ENCODE results near the gene GALNT2. TPM values are rescaled to one million over a fixed set of nuclear protein-coding genes. Genes with fewer than 3 reads are reported as not detected.

The GALNT2 gene
- total RNA-seq, 1 experiment from 2014 or later = 50.4 TPM

DNA sequence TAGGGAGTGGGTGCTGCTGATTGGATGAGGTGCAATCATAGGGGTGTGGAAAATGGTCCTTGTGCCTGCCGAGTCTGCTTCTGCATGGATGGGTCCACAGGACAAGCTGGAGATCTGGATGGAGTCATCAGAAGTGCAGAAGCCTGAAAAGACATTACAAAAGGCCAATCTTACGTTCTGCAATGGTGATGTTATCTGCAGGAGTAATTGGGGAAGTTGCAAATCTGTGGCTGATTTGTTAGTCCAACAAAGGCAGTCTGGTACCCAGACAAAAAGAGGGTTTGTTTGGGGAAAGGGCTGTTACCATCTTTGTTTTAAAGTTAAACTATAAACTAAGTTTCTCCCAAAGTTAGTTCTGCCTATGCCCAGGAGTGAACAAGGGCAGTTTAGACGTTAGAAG lies 192.6 kb downstream of the GALNT2 start:
- DNase-seq (ENCODE audit: low spot score) = no peak

DNA sequence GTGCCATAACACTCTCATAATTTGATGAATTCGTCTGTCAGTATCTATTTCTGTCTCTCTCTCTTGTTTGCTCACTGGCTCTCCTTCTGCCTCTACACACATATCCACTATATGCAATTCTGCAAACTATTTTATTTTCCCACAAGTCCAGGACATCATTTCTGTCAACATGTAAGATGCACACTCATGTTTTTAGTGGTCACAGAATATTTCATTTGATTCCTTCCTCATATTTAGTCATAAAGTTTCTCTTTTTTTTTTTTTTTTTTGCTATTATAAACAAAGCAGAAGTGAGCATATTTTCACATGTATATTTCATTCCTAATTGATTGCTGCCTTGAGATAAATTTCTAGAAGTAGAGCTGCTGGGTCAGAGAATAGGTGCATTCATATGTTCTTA lies 193.8 kb downstream of the GALNT2 start:
- no peak for DNase-seq (ENCODE audit: low spot score)

GRCh38 chr1:230261928-230262650 lies 195.1 kb downstream of the GALNT2 start:
- no peak for DNase-seq (ENCODE audit: low spot score)

DNA sequence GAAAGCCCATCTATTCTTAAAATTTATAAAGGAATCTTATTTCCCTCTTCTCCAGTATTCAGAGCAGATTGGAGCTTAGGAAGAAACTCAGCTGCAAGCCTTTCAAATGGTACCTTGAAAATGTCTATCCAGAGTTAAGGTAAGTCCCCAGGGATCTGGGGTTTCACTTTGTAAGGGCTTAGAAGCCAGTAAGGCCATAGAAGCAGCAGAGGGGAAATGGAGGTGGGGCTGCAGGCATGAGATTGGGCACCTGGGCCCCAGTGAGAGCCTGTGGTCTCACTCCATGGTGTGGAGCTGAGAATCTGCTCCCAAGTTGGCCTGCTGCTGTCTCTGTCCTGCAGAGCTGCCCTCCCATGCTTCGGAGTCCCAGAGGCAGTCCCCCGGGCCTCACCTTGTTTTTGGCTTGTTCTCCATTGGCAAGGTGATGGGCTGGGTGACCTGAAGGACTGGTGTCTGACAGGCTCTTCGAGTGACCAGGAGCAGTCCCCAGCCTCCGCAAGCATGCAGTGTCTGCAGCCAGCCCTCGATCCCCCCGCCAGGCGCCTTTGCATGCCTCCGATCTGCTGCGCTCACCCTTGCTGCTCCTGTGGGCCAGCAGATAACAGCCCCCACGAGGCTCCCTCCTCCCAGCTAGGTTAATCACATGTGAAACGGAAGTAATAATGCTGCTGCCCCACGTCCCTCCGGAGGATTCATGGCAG lies 196.0 kb downstream of the GALNT2 start:
- DNase-seq (ENCODE audit: low spot score) = no peak

DNA sequence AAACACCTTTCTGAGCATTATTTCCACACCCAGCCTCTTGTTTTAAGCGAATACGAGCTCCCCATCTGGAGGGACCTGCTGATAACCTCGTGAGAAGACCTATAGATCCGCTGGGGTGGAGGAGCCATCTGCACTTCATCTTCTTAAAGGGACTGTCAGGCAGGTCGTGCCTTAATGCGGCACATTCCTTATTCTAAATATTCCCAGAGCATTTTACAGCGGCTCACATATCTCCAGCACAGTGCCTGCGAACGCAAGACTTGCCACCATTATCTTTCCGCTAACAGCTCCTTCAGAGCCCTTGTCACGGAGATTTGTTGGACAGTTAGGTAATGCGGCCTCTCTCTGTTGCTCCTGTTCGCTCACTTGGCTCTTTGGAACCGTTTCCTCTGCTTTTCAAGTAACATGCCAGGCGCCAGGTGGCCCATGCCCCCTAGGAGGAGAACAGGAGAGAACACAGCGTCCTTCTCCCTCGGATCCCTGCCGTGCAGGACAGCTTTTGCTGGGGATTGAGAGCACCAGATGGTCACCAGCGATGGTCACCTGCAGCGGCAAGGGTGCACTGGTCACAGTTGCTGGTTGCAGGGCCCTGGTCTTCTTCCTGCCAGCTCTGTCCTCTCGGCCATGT lies 196.6 kb downstream of the GALNT2 start:
- no peak for DNase-seq (ENCODE audit: low spot score)

- DNase-seq (ENCODE audit: low spot score) = no peak
Observed at GRCh38 chr1:230264342-230264741, 197.3 kb downstream of the GALNT2 start.

DNA sequence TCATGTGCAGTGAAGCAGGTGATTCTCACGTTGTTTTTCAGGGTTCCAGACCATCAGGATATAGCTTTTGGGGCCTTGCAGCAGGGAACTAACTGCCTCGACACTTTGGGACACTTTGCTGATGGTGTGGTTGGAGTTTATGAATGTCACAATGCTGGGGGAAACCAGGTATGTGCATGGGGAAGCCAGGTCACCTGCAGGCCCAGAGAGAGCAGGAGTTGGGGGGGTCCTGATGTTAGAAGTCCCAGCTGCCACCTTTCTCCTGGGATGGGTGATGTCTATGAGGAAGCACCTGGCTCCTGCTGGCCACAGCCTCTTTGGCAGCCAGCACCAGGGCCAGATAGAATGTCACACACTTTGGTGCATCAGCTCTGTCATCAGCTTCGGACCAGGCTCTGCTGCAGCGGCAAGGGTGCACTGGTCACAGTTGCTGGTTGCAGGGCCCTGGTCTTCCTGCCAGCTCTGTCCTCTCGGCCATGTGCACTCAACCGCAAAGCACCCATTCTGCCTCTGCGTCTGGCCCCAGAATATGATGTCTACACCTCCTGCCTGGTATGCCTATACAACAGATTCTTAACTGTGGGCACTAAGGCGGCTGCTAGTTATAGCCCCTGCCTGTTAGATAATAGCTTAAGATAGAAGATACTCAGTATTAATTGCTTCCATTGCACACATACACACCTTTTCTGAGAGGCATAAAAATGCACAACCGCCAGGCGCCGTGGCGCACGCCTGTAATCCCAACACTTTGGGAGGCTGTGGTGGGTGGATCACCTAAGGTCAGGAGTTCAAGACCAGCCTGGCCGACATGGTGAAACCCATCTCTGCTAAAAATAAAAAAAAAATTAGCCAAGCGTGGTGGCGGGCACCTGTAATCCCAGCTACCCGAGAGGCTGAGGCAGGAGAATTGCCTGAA lies 198.4 kb downstream of the GALNT2 start:
- no peak for DNase-seq (ENCODE audit: low spot score)

- DNase-seq (ENCODE audit: low spot score) = no peak
Observed at GRCh38 chr1:230266456-230266855, 199.4 kb downstream of the GALNT2 start.

- DNase-seq (ENCODE audit: low spot score) = no peak
Observed at GRCh38 chr1:230267338-230268065, 200.5 kb downstream of the GALNT2 start.

DNA sequence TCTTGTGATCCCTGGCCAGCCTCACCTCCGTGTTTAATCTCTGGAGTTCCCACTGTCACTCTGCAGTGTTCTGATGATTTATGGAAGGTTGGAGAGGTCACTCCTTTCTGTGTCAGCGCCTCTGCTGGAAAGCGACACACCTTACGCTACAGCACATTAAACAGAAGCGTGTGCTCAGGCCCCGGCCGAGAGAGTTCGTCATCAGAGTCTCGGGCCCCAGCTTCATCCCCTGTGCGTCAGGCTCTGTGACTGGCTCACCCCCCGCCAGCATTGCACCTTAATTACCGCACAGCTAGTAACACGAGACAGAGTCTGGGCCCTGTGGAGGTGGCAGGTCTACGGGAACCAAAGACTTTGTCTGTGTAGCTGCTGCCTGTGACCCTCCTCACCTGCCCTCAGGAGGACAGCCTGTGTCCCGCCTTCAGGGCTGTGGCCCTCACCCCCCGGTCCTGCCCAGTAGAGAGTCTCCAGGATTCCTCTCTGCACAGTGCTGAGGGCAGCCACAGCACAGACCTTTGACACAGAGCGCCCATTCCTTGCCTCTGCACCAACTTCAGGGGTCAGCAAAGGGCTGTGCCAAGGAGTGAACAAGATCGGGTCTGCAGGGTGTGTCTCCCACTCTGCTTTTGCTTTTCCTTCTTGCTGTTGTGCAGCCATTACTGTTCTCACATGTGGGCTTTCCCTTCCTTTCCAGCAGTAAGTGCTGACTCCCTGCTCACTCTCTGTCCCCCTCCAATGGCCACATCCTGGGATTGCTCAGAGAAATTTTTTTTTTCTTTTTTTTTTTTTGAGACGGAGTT lies 201.5 kb downstream of the GALNT2 start:
- DNase-seq (ENCODE audit: low spot score) = peak; percentile 75

GRCh38 chr1:230270185-230270558 lies 203.1 kb downstream of the GALNT2 start:
- DNase-seq (ENCODE audit: low spot score) = no peak

- DNase-seq (ENCODE audit: low spot score) = no peak
Observed at GRCh38 chr1:230270559-230271281, 203.7 kb downstream of the GALNT2 start.

DNA sequence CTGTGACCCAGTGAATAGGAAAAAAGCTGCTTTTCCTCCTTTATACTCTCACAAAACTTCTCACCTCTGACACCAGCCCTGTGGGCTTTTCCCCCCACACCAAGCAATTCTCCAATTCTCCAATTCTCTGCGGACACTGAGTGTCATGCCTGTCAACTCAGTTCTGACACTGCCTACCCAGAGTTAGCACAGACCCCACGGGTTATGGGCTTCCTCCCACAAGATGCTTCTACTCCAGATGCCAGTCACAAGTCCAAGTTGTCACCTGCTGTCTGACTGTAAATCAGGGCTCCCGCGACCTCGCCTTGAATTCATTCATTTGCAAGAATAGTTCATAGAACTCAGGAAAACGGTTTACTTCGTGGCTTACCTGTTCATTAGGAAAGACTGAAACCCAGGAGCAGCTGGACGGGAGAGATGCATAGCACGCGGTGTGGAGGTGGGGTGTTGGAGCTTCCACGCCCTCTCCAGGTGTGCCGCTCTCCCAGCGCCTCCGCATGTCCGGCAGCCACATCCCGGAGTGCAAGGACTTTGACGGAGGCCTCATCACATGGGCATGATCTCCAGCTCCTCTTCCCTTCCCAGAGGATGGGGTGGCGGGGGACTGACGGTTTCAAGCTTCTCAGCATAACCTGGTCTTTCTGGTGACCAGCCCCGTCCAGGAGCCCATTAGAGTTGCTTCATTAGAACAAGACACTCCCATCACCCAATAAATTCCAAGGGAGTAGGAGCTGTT lies 204.4 kb downstream of the GALNT2 start:
- DNase-seq (ENCODE audit: low spot score) = no peak

DNA sequence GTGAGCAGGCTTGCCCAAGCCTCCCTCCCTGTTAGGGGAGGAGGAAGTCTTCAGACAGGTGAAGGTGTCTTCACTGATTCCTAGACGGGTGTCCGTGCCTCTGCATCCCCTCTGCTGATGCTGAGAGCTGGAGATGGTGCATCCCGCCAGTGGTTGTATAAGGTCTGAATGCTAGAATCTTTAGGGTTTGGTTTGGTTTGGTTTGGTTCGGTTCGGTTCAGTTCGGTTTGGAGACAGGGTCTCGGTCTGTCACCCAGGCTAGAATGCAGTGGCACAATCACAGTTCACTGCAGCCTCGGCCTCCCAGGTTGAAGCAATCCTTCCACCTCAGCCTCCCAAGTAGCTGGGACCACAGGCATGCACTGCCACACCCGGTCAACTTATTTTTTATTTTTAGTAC lies 205.5 kb downstream of the GALNT2 start:
- no peak for DNase-seq (ENCODE audit: low spot score)

DNA sequence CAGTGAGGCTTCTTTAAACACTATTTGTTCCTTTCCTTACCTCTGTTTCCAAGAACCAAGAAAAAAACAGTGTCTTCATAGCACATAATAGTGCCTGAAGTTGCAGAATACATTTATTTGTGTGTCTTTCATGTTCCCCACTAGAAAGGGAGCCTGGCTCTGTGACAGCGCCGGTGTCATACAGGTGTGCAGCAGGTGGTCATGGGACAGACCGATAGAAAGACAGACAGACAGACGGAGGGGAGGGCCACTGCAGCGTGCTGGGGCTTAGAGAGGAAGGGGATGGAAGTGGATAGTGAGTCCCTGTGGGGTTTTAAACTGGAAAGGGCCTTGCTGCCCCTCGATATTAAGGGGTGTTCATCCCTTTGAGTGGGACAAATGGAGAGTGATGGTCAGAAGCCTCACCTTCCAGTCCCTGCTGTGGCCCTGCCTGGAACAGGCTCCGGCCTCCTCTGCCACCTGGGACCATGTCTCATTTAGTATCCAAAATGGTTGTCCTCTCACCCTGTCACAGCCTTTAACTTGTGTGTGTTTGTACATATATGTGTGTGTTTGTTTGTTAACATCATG lies 206.2 kb downstream of the GALNT2 start:
- DNase-seq (ENCODE audit: low spot score) = no peak

DNA sequence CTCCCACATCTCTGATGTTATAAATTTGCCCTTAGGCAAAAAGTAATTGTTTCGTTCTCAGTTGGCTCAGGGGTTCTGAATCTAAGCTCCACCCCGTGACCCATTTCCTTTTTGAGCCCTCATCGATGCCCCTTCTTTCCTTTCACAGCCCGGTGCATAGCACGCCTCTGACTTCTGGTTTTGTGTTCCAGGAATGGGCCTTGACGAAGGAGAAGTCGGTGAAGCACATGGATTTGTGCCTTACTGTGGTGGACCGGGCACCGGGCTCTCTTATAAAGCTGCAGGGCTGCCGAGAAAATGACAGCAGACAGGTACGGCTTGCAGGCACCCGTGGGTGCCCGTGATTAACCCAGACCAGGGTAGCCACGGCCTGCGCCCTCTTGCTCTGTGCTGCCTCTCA lies 207.2 kb downstream of the GALNT2 start:
- DNase-seq (ENCODE audit: low spot score) = no peak

GRCh38 chr1:230276401-230276800 lies 209.4 kb downstream of the GALNT2 start:
- DNase-seq (ENCODE audit: low spot score) = no peak

DNA sequence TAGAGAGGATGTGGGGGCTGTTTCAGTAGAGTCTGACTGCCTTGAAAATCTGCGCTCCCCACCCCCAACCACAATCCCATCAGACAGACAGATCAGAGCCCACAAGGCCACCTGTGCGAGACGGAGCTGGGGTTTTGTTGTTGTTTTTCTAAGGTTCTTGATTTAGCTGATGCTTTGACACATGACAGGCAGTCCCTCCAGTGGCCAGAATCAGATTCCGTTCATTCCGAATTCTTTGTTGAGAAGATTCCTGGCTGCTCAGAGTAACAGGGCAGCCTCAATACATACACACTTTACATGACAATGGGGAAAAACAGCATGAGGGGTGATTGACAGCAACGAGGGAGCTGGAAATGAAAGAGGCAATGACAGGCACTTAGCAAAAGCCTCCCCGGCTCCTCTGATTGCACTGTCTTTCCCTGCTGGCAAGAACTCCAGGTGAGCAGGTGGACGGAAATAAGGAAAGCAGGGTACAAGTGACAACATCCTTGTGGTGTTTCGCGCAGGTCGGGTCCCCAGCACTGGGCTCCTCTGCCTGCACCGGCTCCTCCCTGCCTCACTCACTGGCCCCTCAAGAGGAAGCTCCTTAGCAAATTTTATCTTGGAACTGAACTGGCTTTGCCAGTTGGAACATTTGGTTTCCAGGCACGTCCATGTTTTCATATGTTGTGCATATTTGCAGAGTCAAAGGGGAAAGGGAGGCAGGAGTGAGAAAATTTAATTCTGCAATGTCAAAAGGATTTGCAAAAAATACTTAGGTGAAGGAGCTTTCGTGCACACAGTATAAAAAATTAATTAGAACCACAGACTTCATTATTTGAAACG lies 210.4 kb downstream of the GALNT2 start:
- no peak for DNase-seq (ENCODE audit: low spot score)
